Gastrocnemius medialis (tissue), 4 donors: ENCODE results near the gene CFAP54.

Experiments used
- POLR2A ChIP-seq, 2 donors: fragments of 450-650 bp; IDR thresholded peaks; one replicate each; pipeline ENCODE4 v1.6.1; 2017; ENCODE audit warnings: antibody characterized with exemption in 2 of 2, mild to moderate bottlenecking in 2 of 2, moderate library complexity in 2 of 2
- TF ChIP-seq, protein P1 (sequence below), 5 experiments: fragments of 450-650 bp in 3 of 5; fragments of 200-600 bp in 2 of 5; sonication (generic) in 2 of 5; IDR thresholded peaks in 4 of 5; conservative IDR thresholded peaks in 1 of 5; 1 replicate in 4 of 5; 2 replicates in 1 of 5; pipeline ENCODE4 v1.5.1; 2016 to 2019; ENCODE audit warnings: antibody characterized with exemption in 5 of 5, mild to moderate bottlenecking in 3 of 5, moderate library complexity in 3 of 5

DNA sequence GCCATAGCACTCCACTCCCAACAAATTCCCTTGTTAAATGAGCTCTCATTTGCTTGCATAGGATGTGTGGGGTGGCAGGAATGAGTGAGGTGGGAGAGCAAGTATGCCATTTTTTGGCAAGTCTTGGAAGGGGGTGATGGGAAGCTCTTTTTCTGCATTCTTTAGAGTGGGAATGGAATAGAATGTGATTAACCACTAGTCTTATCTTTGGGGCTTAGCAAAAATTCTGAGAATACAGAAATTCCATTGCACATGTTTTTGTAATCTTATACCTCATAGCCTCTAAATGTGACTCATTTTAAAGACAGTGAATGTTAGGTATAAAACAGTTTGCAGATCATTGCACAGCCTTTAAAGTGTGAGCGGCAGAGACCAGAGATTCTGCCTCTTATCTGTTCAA lies 389.3 kb downstream of the CFAP54 start:
- TF ChIP-seq POLR2A (IDR thresholded peaks at IDR 0.05) = no peak
- TF ChIP-seq, protein P1, sequence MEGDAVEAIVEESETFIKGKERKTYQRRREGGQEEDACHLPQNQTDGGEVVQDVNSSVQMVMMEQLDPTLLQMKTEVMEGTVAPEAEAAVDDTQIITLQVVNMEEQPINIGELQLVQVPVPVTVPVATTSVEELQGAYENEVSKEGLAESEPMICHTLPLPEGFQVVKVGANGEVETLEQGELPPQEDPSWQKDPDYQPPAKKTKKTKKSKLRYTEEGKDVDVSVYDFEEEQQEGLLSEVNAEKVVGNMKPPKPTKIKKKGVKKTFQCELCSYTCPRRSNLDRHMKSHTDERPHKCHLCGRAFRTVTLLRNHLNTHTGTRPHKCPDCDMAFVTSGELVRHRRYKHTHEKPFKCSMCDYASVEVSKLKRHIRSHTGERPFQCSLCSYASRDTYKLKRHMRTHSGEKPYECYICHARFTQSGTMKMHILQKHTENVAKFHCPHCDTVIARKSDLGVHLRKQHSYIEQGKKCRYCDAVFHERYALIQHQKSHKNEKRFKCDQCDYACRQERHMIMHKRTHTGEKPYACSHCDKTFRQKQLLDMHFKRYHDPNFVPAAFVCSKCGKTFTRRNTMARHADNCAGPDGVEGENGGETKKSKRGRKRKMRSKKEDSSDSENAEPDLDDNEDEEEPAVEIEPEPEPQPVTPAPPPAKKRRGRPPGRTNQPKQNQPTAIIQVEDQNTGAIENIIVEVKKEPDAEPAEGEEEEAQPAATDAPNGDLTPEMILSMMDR (IDR thresholded peaks at IDR 0.05 in 4 of 5, conservative IDR thresholded peaks at IDR 0.05 in 1 of 5) = no peak
